HG03045 (cell line): ENCODE results near the gene APOL3.
"Not testable (repeated sequence)": the region's sequence is repeated elsewhere in the genome, so short reads cannot be mapped to it uniquely, and the experiment has no call there.

Experiments used
- ATAC-seq: cut with Tn5 transposase; IDR thresholded peaks from one replicate; pipeline ENCODE4 v1.9.1; 2021; ENCODE audit warnings: mild to moderate bottlenecking, moderate library complexity; ENCODE audit not compliant: unreplicated experiment

The APOL3 gene

GRCh38 chr22:36162127-36163034, 1.8 kb upstream of the APOL3 start:
- no peak for ATAC-seq

DNA sequence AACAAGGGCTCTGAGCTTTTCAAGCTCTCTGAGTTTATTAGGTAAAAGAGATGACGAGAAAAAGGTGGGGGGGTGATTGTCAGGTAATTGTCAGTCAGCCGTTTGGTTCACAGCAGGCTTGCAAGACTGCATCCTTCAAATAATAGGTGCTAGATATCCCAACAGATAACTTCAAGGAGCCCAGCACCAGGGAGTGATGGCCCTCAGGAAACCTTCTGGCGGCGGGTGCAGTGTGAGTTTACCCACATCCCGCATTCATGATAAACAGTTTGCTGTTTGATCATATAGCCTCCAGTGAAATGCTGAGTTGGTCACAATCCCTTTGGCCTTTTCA, 1.2 kb upstream of the APOL3 start:
- ATAC-seq, result not testable (repeated sequence)

GRCh38 chr22:36156515-36157419, 3.8 kb downstream of the APOL3 start:
- no peak for ATAC-seq

GRCh38 chr22:36156119-36156514, 4.4 kb downstream of the APOL3 start:
- ATAC-seq, result no peak

DNA sequence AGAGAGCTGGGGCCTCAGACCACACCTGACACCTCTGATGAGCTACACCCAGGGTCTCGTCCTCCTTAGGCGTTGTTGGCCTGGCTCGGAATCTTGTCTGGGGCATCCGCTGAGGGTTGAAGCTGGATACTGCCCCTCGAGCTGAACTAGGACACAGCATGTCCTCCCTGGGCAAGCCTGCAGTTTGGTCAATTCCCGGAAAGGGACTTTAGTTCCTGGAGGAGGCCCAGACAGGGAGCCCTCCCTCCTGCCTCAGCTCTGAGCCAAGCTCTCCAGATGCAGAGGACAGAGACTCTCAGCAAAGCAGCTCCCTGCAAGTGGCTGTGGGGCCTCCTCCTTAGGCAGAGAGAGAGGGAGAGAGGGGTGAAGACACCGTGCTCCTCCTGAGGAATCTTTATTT, 4.9 kb downstream of the APOL3 start:
- no peak for ATAC-seq

DNA sequence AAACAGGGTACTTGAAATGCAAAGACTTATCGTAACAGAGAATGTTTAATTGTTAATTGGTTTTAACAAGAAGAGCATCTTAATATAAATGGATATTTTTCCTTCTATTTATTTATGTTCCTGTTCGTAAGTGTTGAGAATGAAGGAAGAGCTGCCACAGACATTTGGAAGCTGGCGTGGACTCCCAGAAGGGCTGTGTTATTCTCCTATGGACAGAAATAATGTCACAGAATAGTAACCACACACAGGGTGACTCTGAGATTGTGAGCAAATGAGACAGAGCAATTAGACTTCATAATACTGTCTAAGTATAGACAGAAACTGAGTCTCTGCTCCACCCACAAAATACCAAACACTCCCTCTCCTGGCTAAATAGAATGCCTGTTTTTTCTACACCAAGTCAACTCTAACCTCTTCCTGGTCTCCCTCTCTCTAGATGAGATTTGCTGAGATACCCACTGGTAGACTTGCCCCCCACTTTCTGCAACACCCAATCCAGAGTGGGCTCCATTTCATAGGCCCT, 6.1 kb downstream of the APOL3 start:
- no peak for ATAC-seq

- no peak for ATAC-seq
Observed at GRCh38 chr22:36153501-36154422, 6.8 kb downstream of the APOL3 start.

- ATAC-seq, result not testable (repeated sequence)
Observed at GRCh38 chr22:36152821-36153220, 7.7 kb downstream of the APOL3 start.

DNA sequence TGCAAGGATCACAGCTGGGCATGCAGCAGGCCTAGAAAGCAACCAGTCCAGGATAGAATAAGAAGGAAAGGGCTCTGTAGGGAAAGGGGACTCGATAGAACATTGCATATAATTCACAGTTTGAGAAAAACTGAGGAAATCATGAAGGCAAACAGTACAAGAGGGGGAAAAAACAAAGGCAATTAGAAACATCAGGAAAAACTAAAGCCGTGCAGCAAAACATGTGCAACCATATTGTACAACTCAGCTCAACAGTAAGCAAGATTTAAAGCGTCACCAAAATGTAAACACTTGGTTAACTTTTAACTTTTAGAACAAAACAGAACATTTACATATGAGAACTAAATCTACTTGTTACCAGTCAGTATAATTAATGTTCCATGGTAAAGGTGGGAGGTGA, 8.5 kb downstream of the APOL3 start:
- ATAC-seq, result no peak

GRCh38 chr22:36151006-36151595, 9.5 kb downstream of the APOL3 start:
- no peak for ATAC-seq

- ATAC-seq, result no peak
Observed at GRCh38 chr22:36149441-36149840, 11.1 kb downstream of the APOL3 start.

DNA sequence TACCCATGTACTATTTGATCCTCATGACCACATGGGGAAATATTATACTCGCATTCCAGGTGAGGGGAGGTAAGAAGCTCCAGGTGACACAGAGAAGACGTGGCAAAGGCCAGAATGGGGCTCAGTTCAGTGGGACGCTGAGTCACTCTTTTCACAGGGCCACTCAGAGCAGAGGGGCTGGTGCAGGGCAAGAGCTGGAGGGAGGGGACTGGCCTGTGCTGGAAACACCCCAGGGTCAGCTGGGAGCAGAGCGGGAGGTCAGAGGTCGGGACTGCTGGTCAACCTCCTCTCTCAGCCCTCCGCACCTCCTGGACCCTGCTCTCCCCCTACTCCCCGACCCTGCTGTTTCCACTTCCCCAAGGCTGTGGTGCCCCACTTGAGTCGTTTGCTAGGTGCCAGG, 12.1 kb downstream of the APOL3 start:
- no peak for ATAC-seq

DNA sequence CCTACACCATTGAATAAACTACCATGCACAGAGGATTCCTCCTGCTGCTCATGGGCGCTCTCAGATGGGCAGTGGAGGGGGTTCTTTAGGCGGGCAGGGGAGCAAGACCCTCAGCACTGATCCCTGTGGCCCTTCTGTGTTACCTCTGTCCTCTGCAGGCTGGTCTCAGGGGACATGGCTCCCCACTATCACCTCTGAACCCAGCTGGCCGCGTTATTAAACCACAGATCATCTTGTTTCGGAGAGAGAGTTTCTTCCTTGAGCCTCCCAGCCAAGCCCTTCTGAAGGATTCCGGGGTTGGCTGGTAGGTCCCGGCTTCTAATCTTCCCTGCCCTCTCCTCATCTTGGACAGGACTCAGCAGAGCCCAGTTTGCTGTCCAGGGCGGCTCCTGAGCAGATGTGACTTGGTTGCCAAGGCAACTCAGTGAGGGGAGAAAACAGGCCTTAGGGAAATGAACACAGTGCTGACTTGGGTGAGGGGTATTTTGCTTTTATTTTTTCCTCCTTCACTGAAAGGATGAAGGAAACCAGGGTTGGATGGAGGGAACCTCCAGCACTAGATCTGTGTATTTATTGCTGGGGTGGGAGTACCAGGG, 13.3 kb downstream of the APOL3 start:
- ATAC-seq, result no peak

- ATAC-seq, result no peak
Observed at GRCh38 chr22:36145881-36146280, 14.7 kb downstream of the APOL3 start.

DNA sequence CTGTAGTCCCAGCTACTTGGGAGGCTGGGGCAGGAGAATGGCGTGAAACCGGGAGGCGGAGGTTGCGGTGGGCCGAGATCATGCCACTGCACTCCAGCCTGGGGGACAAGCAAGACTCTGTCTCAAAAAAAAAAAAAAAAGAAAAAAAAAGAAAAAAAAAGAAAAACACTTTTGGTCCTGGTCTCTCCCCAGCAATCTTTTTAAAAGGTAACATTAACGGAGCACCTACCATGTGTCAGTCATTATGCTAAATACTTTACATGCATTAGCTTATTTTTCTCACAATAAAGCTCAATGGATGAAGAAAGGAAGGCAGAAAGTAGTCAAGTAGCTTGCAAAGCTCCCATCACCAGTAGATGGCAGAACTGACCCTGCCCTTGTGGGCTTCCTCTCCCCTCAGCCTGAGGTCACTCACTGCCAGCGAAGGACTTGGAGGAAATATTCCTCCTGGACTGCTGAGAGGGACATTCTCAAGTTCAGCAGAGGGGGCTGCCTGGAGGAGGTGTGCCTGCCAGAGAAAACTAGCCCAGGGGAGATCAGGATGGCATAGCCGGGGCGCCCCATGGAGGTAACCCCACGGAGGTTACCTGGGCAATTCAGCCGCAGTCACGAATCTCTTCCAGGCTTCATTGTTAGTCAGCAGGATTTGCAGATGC, 15.5 kb downstream of the APOL3 start:
- ATAC-seq, result no peak

DNA sequence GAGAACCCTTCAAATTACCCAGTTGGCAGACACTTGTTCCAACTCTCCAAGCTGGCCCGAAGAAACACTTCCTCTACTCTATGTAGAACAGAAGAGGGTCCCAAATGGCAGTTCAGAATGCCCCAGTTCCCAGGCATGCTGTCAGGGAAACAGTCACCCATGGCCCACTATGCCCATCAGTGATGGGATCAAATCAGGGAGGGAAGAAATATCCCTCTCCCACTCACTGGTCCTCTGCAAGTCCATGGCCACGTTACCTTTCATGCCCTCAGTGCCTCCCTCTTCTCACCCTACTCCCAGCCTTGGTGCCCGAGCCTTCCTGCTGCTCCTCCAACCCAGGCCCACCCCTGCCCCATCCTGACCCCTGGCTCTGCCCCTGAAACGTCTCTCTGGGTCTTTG, 16.6 kb downstream of the APOL3 start:
- ATAC-seq, result no peak

- ATAC-seq, result no peak
Observed at GRCh38 chr22:36143066-36143815, 17.3 kb downstream of the APOL3 start.

GRCh38 chr22:36141481-36141880, 19.1 kb downstream of the APOL3 start:
- no peak for ATAC-seq

GRCh38 chr22:36138709-36139108, 21.8 kb downstream of the APOL3 start:
- ATAC-seq, result not testable (repeated sequence)
